Fibroblast of skin of right quadriceps (primary cell): Measurements from ENCODE around the gene SAV1.

Experiments used
- DNase-seq: peaks from one replicate; pipeline ENCODE4 v3.0.0-alpha.2; 2013

SAV1 gene

GRCh38 chr14:50605766-50606165, 62.3 kb downstream of the SAV1 start:
- DNase-seq = peak; percentile 44

GRCh38 chr14:50603565-50603964, 64.5 kb downstream of the SAV1 start:
- no peak for DNase-seq

GRCh38 chr14:50602035-50602434, 66.1 kb downstream of the SAV1 start:
- no peak for DNase-seq

DNA sequence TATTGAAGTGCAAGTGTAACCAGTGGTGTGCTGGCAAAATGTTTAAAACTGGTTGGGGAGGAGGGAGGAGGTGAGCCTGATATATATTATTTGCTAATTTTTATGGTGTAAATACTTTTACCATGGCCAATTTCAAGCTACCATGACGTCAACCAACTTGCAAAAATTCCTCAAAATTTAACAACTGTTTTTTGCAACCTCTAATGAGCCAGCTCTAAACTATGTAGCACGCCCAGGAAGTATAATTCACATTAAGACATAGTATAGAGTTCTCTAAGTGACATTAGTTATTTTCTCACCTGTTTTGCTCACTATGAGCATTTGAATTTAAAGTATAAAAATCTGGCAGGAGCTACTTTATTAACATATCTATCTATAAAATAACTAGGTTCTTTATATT, 66.7 kb downstream of the SAV1 start:
- DNase-seq = peak; percentile 20

- no peak for DNase-seq
Measured at GRCh38 chr14:50600849-50601248, 67.3 kb downstream of the SAV1 start.

GRCh38 chr14:50599700-50600444, 68.2 kb downstream of the SAV1 start:
- DNase-seq = peak; percentile 50

GRCh38 chr14:50598765-50599164, 69.3 kb downstream of the SAV1 start:
- no peak for DNase-seq

GRCh38 chr14:50594577-50595316, 73.4 kb downstream of the SAV1 start:
- no peak for DNase-seq

GRCh38 chr14:50590464-50590863, 77.6 kb downstream of the SAV1 start:
- no peak for DNase-seq
